IMR-90 (cell line): ENCODE results near the gene DMRT1.

Experiments
- BHLHE40 ChIP-seq: fragments of 150-350 bp; IDR thresholded peaks from 2 replicates; pipeline ENCODE4 v1.6.1; 2016; ENCODE audit warnings: mild to moderate bottlenecking, low read depth, low read length
- CEBPB ChIP-seq: IDR thresholded peaks from 2 replicates; pipeline ENCODE4 v1.6.1; 2012; ENCODE audit warnings: low read depth, low read length, improper control_type of control experiment
- CHD1 ChIP-seq: IDR thresholded peaks from 2 replicates; pipeline ENCODE4 v1.6.1; 2012; ENCODE audit warnings: low read depth, low read length, improper control_type of control experiment
- FOS ChIP-seq: fragments of 150-350 bp; IDR thresholded peaks from 2 replicates; pipeline ENCODE4 v1.6.1; 2016; ENCODE audit warnings: low read depth, low read length
- MAZ ChIP-seq: IDR thresholded peaks from 2 replicates; pipeline ENCODE4 v1.6.1; 2012; ENCODE audit warnings: low read depth, mild to moderate bottlenecking, low read length, improper control_type of control experiment, moderate library complexity, borderline replicate concordance
- MXI1 ChIP-seq: IDR thresholded peaks from 2 replicates; pipeline ENCODE4 v1.6.1; 2012; ENCODE audit warnings: low read depth, mild to moderate bottlenecking, low read length, moderate library complexity, borderline replicate concordance
- POLR2A ChIP-seq: IDR thresholded peaks from 2 replicates; pipeline ENCODE4 v1.6.1; 2012; ENCODE audit warnings: mild to moderate bottlenecking, low read depth, low read length
- RAD21 ChIP-seq: IDR thresholded peaks from 2 replicates; pipeline ENCODE4 v1.6.1; 2012; ENCODE audit warnings: low read length, improper control_type of control experiment
- SMC3 ChIP-seq: fragments of 150-350 bp; IDR thresholded peaks from 2 replicates; pipeline ENCODE4 v1.6.1; 2016; ENCODE audit warnings: low read depth, mild to moderate bottlenecking, antibody characterized with exemption, low read length, moderate library complexity
- TF ChIP-seq, protein P1 (sequence below): conservative IDR thresholded peaks from 2 replicates; pipeline ENCODE4 v1.5.1; 2012; ENCODE audit warnings: mild to moderate bottlenecking, low read depth, low read length, improper control_type of control experiment
- TF ChIP-seq, protein P2 (sequence below): fragments of 150-350 bp; IDR thresholded peaks from 2 replicates; pipeline ENCODE4 v1.6.1; 2017; ENCODE audit warnings: mild to moderate bottlenecking, antibody characterized with exemption, low read length, low read depth
- TF ChIP-seq, protein P3 (sequence below): fragments of 150-350 bp; IDR thresholded peaks from 2 replicates; pipeline ENCODE4 v1.6.1; 2016; ENCODE audit warnings: low read depth, mild to moderate bottlenecking, low read length, moderate library complexity, borderline replicate concordance

DNA sequence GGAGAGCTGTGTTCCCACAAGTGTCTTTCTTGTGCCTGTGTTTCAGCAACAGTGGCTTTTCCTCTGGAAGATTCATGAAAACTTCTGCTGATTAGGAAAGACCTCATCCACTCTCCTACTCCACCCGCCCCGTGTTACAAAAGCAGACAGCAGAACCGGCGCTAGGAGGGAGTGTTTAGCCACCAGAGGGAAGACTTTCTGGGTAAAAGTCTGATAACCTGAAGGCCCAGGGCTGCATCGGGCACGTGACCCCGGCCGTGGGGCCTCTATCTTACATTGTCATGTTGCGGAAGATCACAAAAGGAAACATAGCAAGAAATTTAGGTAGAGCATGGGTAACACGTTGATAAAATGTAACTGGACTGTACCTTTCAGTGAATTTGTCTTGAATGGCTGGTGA is 176.6 kb downstream of the DMRT1 start:
- TF ChIP-seq, protein P1, sequence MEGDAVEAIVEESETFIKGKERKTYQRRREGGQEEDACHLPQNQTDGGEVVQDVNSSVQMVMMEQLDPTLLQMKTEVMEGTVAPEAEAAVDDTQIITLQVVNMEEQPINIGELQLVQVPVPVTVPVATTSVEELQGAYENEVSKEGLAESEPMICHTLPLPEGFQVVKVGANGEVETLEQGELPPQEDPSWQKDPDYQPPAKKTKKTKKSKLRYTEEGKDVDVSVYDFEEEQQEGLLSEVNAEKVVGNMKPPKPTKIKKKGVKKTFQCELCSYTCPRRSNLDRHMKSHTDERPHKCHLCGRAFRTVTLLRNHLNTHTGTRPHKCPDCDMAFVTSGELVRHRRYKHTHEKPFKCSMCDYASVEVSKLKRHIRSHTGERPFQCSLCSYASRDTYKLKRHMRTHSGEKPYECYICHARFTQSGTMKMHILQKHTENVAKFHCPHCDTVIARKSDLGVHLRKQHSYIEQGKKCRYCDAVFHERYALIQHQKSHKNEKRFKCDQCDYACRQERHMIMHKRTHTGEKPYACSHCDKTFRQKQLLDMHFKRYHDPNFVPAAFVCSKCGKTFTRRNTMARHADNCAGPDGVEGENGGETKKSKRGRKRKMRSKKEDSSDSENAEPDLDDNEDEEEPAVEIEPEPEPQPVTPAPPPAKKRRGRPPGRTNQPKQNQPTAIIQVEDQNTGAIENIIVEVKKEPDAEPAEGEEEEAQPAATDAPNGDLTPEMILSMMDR, result 0 out of 2 replicates have a peak, but pooled peaks have one; percentile 20
- TF ChIP-seq RAD21 (no peak), POLR2A (no peak), SMC3 (no peak; the same call in 1 of the 2 replicates), MAZ (no peak), MXI1 (no peak), BHLHE40 (no peak), CHD1 (no peak), FOS (no peak), CEBPB (no peak)
- TF ChIP-seq, protein P2, sequence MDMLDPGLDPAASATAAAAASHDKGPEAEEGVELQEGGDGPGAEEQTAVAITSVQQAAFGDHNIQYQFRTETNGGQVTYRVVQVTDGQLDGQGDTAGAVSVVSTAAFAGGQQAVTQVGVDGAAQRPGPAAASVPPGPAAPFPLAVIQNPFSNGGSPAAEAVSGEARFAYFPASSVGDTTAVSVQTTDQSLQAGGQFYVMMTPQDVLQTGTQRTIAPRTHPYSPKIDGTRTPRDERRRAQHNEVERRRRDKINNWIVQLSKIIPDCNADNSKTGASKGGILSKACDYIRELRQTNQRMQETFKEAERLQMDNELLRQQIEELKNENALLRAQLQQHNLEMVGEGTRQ, result no peak
- TF ChIP-seq, protein P3, sequence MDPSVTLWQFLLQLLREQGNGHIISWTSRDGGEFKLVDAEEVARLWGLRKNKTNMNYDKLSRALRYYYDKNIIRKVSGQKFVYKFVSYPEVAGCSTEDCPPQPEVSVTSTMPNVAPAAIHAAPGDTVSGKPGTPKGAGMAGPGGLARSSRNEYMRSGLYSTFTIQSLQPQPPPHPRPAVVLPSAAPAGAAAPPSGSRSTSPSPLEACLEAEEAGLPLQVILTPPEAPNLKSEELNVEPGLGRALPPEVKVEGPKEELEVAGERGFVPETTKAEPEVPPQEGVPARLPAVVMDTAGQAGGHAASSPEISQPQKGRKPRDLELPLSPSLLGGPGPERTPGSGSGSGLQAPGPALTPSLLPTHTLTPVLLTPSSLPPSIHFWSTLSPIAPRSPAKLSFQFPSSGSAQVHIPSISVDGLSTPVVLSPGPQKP, result no peak
